Measurements from ENCODE around the gene KIF2C.
"Not testable (repeated sequence)": the region's sequence is repeated elsewhere in the genome, so short reads cannot be mapped to it uniquely, and the experiment has no call there.

The KIF2C gene

DNA sequence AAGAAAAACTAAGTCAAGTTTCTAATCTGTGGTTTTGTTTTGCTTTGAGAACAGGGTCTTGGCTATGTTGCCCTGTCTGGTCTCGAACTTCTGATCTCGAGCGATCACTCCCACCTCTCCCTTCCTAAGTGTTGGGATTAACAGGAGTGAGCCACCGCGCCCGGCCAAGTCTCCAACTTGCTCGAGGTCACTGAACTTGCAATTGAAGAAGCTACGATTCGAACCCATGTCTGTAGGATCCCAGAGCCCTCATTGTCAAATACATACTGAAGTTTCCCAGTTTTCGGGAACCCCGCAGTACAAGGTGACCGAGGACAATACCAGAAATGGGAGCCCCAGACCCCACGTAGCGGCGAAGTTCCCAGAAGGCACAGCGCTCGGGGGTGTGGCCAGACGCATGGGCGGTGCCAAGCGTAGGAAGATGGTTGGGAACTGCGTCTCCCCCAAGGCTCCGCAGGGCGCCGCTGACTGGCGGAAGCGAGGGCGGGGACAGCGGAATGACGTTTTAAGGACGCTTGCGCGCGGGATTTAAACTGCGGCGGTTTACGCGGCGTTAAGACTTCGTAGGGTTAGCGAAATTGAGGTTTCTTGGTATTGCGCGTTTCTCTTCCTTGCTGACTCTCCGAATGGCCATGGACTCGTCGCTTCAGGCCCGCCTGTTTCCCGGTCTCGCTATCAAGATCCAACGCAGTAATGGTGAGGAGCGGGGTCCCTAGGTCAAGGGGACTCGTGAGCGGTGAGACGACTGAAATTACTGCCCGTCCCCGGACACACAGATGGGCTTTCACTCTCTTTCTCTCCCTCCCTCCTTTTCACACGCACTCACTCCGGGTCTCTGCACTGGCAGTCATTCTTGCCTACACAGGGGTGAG, at the start of gene KIF2C:
Gene KIF2C (plus strand): TSS at position 531 of the 872 bp plus-strand sequence. CDS start 96 bp downstream, at position 627.
- DNase-seq: peak; percentile 98

GRCh38 chr1:44693159-44693558, 46.5 kb upstream of the KIF2C start:
- no peak for DNase-seq

DNA sequence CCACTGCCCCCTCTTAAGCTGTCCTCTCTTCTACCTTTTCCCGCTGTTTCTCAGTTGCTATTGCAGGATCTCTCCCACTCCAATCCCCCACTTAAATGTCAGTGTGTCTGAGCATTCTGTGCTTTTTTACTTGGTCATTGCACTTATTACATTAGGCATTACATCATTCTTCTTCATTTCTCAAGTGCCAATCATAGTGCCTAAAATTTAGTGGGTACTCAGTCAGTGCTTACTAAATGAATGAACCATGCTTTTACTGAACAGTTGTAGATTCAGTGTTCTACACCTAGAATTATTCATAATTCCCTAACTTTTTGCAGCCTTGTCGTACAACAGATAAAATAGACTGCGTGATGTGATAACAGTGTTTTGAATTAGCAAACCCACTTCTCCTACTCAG, 45.7 kb upstream of the KIF2C start:
- DNase-seq: no peak

GRCh38 chr1:44694863-44695478, 44.7 kb upstream of the KIF2C start:
- no peak for DNase-seq

DNA sequence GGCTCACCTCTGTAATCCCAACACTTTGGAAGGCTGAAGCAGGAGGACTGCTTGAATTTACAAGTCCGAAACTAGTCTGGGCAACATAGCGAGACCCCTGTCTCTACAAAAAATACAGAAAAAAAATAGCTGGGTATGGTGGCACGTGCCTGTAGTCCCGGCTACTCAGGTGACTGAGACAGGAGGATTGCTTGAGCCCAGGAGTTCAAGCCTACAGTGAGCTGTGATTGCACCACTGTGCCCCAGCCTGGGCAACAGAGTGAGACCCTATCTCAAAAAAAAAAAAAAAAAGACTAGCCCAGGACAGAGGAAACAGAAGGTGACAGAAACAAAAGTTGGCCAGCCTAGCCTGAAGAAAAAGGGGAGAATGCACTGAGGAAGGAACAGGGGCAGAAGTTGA, 44.0 kb upstream of the KIF2C start:
- no peak for DNase-seq

DNA sequence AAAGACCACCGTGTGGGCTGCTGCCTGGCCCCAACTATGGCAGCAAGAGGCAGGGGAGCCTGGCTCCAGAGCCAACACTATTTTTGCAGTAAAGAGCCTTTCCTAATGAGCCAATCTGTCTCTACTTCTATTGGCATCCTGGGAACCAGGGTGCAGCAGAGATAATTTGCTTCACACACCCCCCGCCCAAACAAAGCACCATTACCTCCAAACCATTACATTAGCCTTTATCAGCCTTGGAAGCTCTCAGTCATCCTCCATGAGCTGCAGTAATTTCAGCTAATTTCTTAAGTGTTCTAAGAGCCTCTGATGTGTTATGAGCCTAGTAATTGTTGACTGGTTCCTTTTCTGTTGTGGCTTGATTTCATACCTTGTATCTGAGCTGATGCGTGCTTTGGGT, 43.5 kb upstream of the KIF2C start:
- no peak for DNase-seq

GRCh38 chr1:44696789-44697345, 42.8 kb upstream of the KIF2C start:
- no peak for DNase-seq

GRCh38 chr1:44698138-44698537, 41.5 kb upstream of the KIF2C start:
- no peak for DNase-seq

- DNase-seq: not testable (repeated sequence)
Observed at GRCh38 chr1:44699375-44699774, 40.3 kb upstream of the KIF2C start.

GRCh38 chr1:44700573-44700972, 39.1 kb upstream of the KIF2C start:
- no peak for DNase-seq

GRCh38 chr1:44701141-44701573, 38.5 kb upstream of the KIF2C start:
- no peak for DNase-seq

DNA sequence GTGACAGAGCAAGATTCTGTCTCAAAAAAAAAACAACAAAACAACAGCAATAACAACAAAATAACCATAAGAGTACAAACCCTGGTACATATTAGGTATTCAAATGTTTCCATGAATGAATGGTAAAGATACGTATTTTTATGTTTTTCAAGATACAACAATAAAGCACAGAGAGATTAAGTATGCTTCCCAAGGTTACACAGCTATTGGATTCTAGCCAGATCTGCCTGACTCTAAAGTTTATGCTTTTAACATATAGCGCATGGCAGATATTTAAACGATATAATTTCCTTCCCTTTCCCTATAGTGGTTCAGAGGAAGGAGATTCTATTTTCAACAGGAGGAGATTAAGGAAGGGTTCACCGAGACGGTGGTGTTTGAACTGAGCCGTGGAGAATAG, 34.2 kb upstream of the KIF2C start:
- no peak for DNase-seq

DNA sequence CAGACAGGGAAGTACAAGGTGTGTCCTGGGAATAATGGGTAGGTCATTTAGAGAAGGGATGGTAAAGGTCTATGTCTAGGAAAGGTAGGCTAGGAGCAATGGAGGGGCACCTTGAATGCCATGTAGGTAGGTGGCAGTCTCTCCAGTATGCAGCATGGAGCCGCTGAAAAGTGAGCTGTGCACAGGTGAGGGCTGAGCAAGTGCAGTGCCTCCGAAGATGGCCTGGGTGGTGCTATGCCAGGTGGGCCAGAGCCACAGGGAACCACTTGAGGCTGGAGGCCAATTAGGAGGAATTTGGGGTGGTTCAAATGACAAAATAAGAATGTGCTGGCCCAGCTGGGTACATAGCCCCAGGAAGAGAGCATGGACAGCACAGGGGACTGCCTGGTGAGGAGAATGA, 33.7 kb upstream of the KIF2C start:
- no peak for DNase-seq

GRCh38 chr1:44707112-44707881, 32.3 kb upstream of the KIF2C start:
- DNase-seq: no peak

DNA sequence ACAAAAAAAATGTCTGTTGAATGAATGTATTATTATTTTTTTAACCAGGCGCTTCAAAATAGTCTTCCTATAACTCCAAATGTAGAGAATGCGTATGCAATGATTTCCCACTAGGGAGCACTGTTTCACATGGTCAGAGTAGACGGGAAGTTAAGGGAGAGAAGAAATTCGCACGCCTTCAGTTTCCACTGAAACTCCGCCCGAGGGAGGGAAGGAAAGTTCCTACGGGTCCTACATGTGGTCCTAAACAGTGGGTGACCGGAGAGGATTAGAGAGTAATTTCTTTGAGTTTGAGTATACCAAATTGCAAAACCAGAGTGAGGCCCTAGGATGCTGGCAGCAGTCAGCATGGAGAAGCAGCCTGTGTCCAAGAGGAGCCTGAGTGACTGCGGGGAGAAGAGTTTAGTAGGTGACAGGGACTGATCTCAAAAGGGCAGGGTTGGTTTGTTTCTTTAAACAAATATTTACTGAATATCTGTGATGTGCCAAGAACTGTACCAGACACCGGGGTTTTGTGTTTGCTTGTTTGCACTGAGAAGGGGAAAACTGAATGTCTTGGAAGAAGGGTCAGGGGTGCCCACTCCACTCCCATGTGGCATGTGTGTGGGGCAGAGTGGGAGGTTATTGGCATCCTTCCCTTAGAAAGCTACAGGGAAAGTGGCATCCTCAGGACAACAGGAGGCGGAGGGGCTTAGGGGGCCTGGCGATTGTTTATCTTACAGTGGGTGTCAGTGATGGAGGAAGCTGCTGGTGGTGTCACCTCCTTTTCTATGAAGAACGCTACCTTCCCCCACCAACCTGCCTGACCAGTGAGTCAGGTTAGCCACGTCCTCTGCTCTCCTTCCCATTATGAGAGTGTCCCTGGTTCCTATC, 31.4 kb upstream of the KIF2C start:
- no peak for DNase-seq

GRCh38 chr1:44713321-44713781, 26.3 kb upstream of the KIF2C start:
- no peak for DNase-seq

GRCh38 chr1:44714532-44714931, 25.1 kb upstream of the KIF2C start:
- no peak for DNase-seq

DNA sequence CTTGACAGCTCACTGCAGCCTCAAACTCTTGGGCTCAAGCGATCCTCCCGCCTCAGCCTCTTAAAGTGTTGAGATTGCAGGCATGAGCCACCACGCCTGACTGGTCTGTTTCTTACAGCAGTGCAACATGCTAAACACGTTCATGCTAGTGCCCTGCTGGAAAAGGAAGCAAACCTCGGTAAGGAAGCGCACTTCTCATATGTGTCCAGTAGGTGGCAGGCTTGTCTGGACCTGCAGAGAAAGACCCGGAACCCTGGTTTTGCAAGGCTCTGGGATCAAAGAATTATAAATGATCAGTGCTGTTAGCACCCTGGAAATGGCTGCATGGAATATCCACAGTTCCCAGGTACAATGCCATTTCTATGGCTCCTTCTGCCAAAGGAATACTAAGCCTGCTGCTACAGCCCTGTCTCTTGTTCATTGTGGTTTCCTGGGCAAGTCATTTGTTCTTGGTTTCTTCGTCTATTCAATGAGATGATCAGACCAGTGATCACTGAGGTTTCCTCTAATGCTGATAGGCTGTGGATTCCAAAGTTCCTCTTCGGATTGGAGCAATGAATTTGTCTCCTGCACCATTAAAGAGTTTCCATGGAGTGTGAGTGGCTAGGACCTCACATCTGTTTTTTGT, 24.6 kb upstream of the KIF2C start:
- DNase-seq: peak; percentile 71

DNA sequence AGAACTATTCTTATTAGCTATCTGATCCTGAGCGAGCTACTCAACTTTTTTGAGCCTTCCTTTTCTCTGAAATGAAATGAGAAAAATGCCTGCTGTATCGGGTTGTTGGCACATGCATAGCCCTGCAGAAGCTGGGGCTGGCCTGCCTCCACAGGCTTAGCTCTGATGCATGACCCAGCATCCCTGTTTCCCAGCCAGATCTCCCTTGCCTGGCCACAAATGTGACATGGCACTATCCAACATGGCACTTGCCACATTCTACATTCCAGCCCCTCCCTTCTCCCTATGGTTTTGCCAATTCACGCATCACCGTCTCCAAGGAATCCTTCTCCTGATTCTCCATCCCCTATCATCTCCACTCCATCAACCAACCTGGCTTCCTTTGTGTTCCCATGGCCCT, 22.5 kb upstream of the KIF2C start:
- DNase-seq: no peak

GRCh38 chr1:44717653-44718052, 22.0 kb upstream of the KIF2C start:
- no peak for DNase-seq

DNA sequence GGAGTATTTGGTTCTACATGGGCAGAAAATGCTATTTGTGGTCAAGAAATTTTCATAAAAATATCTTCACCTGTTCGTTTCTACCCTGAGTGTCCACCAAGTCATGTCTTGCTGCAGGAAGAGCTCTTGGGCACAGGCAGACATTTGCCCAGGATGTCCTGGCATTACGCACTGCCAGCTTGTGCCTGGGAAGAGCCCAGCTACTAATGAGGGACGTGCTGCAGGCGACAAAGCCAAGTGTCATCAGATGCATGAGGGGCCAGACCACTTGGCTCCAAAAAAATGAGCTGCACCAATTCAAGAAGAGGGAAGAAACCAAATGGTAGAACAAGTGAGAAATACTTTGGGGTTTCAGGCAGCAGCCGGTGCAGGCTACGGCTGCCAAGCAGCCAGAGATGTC, 21.5 kb upstream of the KIF2C start:
- no peak for DNase-seq

DNA sequence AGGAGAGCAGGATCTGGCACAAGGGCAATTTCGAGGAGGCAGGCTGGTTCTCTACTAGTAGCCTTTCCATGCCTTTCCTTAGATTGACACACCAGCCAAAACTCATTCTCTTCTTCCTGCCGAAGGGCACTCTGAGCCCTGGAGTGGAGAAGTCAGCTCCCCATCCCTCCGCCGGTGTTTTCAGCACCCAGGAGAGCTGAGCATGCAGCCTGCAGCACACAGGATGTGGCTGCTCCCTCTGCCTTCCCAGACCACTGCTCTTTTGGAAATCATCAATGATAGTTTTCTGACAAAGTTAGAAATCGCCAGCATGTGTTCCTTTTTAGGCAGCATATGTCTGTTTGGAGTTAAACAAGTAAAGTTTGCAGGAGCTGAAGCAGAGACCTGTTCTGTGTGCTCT, 20.3 kb upstream of the KIF2C start:
- DNase-seq: no peak

All from NCI-H1105 (cell line).